HFFc6 (cell line): ENCODE data around the gene PDE1A. TPM values are rescaled to one million over a fixed set of nuclear protein-coding genes. Genes with fewer than 3 reads are reported as not detected.
A peak's percentile ranks its signal among the peaks of the same experiment; 100 is the strongest.

Experiments
- DNase-seq: peaks from one replicate; pipeline ENCODE4 v3.0.0-alpha.2; 2018
- H3K27ac Mint-ChIP-seq: 2 replicates; pipeline ENCODE4 v1.8.0; 2020; ENCODE audit warnings: mild to moderate bottlenecking, mixed read lengths
- H3K27me3 Mint-ChIP-seq: 2 replicates; pipeline ENCODE4 v1.8.0; 2021; ENCODE audit warnings: mild to moderate bottlenecking, moderate library complexity, mixed read lengths; ENCODE audit not compliant: insufficient read depth
- H3K36me3 Mint-ChIP-seq: 2 replicates; pipeline ENCODE4 v1.8.0; 2021; ENCODE audit warnings: low read depth, mixed read lengths
- H3K4me1 Mint-ChIP-seq: 2 replicates; pipeline ENCODE4 v1.8.0; 2020; ENCODE audit warnings: low read depth, mixed read lengths
- H3K4me3 Mint-ChIP-seq: 2 replicates; pipeline ENCODE4 v1.8.0; 2020; ENCODE audit warnings: mild to moderate bottlenecking, moderate library complexity, mixed read lengths
- H3K9me3 Mint-ChIP-seq: 2 replicates; pipeline ENCODE4 v1.8.0; 2020; ENCODE audit warnings: mild to moderate bottlenecking, mixed read lengths
- CTCF ChIP-seq: fragments of 200-600 bp; sonication (generic); IDR thresholded peaks from 2 replicates; pipeline ENCODE4 v1.5.0; 2021; ENCODE audit warnings: antibody characterized with exemption, mild to moderate bottlenecking
- total RNA-seq, 6 experiments: library from RNA; stranded (reverse); fragmentation: NEBNext Ultra II Directional; extraction: Animal tissue kit (Norgen Biotek cat#: 25700); gene quantifications; 2 replicates in 1 of 6; 3 replicates in 5 of 6; pipeline ENCODE4 v1.2.3, GENCODE V29; 2021

Gene PDE1A
- total RNA-seq, 6 experiments from 2014 or later = 2.7 to 8.0 (median 3.9) TPM

GRCh38 chr2:182448371-182448770 is 21.5 kb upstream of the PDE1A start:
- TF ChIP-seq CTCF = no peak
- no peaks in the 10 kb centered on the region for H3K9me3 Mint-ChIP-seq
- no peaks in the 10 kb centered on the region for H3K36me3 Mint-ChIP-seq
- peaks cover 47% of the 10 kb centered on the region for H3K4me1 Mint-ChIP-seq
- no peak for DNase-seq
- peak overlapping the region; percentile 17; the same call in 1 of the 2 replicates for H3K4me3 Mint-ChIP-seq
- no peaks in the 10 kb centered on the region; the same call in 1 of the 2 replicates for H3K27me3 Mint-ChIP-seq
- H3K27ac Mint-ChIP-seq = peak overlapping the region; percentile 32; the same call in 1 of the 2 replicates

- H3K36me3 Mint-ChIP-seq = no peaks in the 10 kb centered on the region
- no peaks in the 10 kb centered on the region; the same call in 1 of the 2 replicates for H3K27me3 Mint-ChIP-seq
- H3K27ac Mint-ChIP-seq = peak overlapping the region; percentile 32; the same call in 1 of the 2 replicates
- H3K9me3 Mint-ChIP-seq = no peaks in the 10 kb centered on the region
- peak; percentile 71 for DNase-seq
- H3K4me3 Mint-ChIP-seq = peak overlapping the region; percentile 17; the same call in 1 of the 2 replicates
- H3K4me1 Mint-ChIP-seq = peaks cover 47% of the 10 kb centered on the region
- no peak for TF ChIP-seq CTCF
Measured at GRCh38 chr2:182447863-182448262, 21.0 kb upstream of the PDE1A start.

- Mint-ChIP-seq H3K4me3 (no peak overlapping the region), H3K27me3 (no peaks in the 10 kb centered on the region; the same call in 1 of the 2 replicates), H3K36me3 (no peaks in the 10 kb centered on the region), H3K27ac (no peak overlapping the region), H3K4me1 (peaks cover 47% of the 10 kb centered on the region), H3K9me3 (no peaks in the 10 kb centered on the region)
- no peak for DNase-seq
- no peak for TF ChIP-seq CTCF
Measured at GRCh38 chr2:182447163-182447562, 20.3 kb upstream of the PDE1A start.

GRCh38 chr2:182446087-182446486 is 19.3 kb upstream of the PDE1A start:
- no peak overlapping the region for H3K27ac Mint-ChIP-seq
- H3K36me3 Mint-ChIP-seq = no peaks in the 10 kb centered on the region
- H3K4me3 Mint-ChIP-seq = no peak overlapping the region
- no peaks in the 10 kb centered on the region for H3K9me3 Mint-ChIP-seq
- H3K27me3 Mint-ChIP-seq = no peaks in the 10 kb centered on the region
- H3K4me1 Mint-ChIP-seq = peaks cover 47% of the 10 kb centered on the region
- TF ChIP-seq CTCF = no peak
- DNase-seq = no peak

- Mint-ChIP-seq H3K36me3 (no peaks in the 10 kb centered on the region), H3K27me3 (no peaks in the 10 kb centered on the region), H3K9me3 (no peaks in the 10 kb centered on the region), H3K4me3 (no peak overlapping the region), H3K4me1 (peaks cover 53% of the 10 kb centered on the region), H3K27ac (peak overlapping the region; percentile 1; the same call in 1 of the 2 replicates)
- peak; percentile 15 for DNase-seq
- no peak for TF ChIP-seq CTCF
Measured at GRCh38 chr2:182445391-182445965, 18.6 kb upstream of the PDE1A start.
